Measurements from ENCODE around the gene INTS14.

The INTS14 gene

DNA sequence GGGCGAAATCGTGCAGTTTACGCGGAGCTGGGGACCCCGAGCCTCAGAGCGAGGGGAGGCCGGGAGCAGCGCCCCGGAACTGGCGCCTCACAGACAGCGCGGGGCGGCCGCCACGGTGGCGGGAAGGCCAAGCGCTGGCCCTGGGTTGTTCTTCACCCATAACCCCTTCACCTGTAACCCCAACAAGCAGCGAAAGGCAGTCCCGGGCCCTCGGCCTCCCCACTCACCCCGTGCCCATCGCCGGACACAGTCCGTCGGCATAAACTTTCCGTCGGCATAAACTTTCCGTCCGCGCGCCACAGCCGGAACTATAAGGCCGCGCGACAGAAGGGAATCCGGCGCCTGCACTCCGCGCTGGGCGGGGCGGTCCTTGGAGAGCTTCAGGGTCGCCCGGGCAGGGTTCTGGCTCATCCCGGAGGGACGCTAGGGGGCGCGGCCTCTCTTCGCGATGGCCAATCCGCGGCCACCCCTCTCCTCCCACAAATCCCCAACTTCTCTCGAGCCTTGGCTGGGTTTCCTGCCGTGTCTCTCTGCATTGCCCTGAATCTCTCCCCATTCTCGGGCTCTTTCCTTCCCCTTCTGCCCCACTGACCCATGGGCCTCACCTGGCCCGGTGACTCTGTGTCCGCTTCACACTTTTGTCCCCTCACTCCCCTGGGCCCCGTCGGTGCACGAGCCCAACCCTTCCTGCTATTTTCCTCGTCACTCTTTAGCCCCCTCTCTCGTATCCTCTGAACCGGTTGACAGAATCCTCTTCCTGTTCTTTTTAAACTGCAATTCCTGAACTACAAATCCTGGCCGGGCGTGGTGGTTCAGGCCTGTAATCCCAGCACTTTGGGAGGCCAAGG, at the start of gene INTS14:
Gene INTS14, minus strand, starts transcription at position 261 of the 848 bp plus-strand sequence. CDS start 3,751 bp downstream, outside the sequence.
- DNase-seq, result peak; percentile 98

DNA sequence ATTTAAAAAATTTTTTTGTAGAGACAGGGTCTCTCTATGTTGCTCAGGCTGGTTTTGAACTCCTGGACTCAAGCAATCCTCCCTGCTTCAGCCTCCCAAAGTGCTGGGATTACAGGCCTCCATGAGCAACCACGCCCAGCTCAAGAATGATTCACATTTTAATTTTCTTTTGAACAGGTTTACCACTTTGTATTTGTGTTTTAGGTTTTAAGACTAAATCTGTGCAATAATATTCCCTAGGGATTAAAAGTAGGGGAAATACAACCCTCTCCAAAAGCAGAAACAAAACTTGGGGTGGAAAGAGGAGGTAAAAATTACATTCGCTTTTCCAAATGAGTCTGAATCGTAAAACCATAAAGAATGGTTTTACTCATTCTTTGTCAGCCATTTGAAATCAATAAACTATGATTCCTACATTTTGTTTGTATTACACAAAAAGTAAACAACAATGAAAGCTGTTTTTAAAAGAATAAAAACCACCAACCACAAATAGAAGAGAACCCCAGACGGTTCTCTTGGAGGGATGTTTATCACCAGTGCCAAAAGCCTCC, 48.6 kb upstream of the INTS14 start:
- no peak for DNase-seq

GRCh38 chr15:65655457-65655856, 44.5 kb upstream of the INTS14 start:
- DNase-seq, result no peak

DNA sequence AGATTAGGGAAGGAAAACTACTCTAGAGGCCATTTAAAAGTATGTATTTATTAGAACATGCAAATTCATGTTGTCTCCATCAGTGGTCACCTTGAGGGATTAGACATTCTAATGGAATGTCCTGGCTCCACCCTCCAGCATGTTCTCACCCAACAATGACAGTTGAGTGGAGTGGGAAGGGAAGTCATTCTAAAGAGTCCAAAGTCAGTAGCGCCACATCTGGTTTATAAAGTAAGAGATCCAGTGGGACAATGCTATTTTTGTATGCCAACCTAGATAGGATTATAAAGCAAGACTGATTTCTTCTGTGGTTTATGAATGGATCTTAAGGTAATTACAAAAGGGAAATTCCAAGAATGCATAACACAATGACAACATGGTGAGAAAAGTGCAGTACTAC, 44.1 kb upstream of the INTS14 start:
- no peak for DNase-seq

- no peak for DNase-seq
Observed at GRCh38 chr15:65653801-65654521, 43.0 kb upstream of the INTS14 start.

DNA sequence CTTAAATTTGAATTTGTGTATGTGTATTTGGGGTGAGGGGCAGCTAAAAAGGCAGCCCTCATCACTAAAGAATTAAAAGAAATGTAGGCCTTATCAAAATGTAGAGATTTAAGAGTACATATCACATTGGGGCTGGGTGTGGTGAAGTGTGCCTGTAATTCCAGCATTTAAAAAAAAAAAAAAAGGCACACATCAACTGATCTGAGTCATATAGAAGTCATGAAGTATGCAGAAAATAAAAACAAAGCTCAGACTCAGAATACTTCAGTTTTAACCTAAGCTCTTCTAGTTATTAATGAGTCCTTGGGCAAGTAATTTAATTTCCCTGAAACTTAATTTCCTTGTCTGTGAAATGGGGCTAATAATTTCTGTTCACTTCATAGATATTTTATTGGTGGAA, 42.4 kb upstream of the INTS14 start:
- no peak for DNase-seq

DNA sequence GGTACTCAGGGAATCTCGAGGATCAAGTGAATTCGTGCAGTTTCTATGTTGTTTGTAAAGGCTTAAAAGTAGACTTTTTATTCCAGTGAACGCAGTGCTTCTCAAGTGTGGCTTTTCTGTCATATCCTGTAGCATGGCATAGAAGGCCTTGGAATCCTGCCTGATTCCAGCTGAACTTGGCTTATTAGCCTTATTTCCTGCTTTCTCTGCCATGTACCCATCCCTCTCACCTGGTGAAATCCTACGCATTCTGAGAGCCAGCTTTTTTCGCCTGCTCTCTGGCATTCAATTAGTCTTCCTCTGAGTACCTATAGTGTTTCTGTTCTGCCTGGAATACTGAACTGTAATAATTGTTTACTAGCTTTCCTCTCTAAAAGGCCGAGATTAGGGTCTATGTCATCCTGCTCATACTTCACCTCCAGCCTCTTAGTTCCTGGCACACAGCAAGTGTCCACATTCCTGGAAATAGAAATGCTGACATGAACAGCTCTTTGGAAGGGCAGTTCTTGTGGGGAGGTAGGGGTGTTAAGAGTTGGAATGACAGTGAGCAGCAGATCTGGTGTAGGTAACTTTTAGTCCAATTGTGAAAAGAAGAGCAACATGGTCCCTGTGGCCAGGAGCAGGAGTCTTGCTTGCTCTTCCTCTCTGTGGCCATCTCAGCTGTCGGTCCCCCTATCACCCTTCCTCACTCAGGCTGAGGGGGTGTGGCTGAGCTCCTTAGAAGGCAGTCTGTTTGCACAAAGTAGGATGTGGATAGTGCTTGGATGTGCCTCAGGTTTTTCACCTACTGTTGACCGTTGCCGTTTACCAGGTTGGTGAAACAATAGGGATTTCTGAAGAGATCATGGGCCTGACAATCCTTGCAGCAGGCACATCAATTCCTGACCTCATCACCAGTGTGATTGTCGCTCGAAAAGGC, 41.2 kb upstream of the INTS14 start:
- DNase-seq, result no peak

GRCh38 chr15:65651042-65651322, 40.1 kb upstream of the INTS14 start:
- DNase-seq, result no peak

DNA sequence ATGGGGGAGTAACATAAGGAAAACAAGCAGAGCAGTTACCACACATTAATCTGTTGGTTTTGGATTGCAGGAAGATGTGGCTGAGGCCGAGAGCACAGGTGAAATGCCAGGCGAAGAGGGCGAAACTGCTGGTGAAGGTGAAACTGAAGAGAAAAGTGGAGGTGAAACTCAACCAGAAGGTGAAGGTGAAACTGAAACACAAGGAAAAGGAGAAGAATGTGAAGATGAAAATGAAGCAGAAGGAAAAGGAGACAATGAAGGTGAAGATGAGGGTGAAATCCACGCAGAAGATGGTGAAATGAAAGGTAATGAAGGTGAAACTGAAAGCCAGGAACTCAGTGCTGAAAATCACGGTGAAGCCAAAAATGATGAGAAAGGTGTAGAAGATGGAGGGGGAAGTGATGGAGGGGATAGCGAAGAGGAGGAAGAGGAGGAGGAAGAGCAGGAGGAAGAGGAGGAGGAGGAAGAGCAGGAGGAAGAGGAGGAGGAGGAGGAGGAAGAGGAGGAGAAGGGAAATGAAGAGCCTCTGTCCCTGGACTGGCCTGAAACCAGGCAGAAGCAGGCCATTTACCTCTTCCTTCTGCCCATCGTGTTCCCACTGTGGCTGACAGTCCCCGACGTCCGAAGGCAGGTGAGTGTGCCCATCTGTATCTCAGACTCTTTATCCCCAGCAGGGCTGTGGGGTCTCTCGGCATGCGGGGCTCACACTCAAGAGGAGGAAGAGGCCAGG, 39.5 kb upstream of the INTS14 start:
- no peak for DNase-seq

DNA sequence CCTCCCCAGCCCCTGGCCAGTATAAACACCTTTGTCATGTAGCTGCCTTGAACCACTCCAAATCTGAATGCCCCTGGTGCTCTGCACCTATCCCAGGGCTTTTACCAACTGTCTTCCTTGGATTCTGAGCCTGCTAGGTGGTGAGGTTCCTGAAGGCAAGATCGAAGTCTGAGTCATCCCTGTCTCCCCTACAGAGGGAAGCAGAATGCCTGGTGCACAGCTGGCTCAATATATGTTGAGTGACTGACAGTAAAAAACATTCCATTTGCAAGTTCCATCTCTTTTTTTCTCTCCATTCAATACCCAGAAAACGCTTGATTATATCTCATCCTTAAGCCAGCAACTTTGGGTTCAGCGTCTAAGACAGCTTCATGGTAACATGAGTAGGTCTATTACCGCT, 35.6 kb upstream of the INTS14 start:
- DNase-seq, result no peak

- DNase-seq, result no peak
Observed at GRCh38 chr15:65645392-65645791, 34.5 kb upstream of the INTS14 start.

- no peak for DNase-seq
Observed at GRCh38 chr15:65644282-65644681, 33.4 kb upstream of the INTS14 start.

DNA sequence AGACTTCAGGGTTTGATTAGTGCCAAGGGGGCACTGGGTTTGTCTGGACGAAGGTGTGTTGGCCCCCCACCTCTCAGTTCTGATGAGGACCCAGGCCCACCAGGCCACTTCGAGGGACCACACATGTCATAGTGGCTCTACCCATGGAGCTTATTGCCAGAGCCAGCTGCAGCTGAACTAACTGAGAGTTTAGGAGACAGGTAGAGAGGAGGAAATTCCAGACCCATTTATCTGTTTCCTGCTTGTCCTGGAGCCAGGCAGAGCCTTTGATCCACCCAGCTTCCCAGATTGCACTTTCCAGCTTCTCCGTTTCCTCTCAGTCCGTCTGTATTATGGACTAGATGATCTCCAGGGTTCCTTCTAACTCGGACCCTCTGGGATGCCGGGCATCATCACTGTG, 31.7 kb upstream of the INTS14 start:
- DNase-seq, result no peak

DNA sequence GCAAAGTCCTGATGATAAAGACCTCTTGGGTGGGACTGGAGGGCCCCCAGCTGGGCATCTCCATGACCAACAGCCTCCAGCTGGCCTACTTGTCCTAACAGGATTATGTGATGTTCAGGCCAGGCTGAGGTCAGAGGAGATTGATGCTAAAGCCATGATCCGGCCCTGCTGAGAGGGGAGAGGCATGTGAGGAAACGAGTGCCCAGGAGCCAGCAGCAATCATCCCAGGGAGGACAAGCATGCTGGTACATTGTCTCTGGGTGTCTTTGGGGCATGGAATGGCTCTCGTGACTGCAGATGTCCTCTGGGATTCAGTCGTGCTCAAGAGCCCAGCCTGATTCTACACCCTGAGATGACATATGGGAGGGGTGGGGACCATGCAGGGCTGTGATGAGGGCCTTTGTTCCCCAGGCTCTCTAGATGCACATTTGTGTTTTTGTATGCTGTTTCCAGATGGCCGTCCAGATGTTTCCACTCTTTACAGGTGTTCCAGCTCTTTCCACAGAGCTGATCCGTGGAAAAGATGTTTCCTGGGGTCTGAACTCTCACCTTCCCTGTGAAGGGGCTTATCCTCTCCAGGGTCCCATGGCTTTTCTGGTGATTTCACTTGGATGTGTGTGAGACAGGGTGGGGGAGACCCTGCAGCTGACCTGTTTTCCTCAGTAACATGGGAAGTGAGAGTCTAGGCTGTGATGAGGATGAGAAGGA, 31.0 kb upstream of the INTS14 start:
- DNase-seq, result peak; percentile 15

GRCh38 chr15:65639509-65639908, 28.6 kb upstream of the INTS14 start:
- DNase-seq, result no peak

DNA sequence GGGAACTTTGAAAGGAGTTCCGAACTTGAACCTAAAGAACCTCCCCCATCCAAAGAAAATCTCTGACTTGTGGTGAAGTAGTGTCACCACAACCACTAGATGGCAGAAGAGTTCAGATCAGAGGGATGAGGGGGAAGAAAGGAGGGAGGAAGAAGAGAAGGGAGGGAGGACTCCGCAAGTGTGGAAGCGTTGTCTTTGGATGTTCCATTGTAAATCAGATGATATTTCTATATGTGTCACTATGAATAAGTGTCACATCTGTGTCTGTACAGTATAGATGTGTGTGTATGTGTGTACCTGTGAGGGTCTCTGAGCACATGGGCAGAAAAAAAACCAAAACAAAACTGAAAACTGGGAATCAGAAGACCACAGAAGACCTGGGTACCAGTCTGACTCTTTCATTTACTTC, 27.8 kb upstream of the INTS14 start:
- peak; percentile 89 for DNase-seq

DNA sequence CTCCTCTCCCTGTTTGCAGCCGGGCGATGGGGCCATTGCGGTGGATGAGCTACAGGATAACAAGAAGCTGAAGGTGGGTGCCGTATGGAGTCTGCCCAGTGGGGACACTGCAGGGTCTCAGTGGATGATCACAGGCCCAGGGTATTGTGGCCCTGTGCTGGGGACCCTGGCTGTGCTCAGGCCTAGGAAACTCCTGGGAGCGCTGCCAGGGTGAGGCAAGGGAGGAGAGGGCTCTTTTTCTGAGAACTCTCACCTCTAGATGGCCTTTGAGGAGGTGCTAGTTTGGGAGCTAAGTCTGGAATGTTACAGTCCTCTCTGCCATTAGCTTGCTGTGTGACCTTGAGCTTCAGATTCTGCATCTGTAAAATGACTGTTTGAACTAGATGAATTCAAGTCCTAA, 27.2 kb upstream of the INTS14 start:
- no peak for DNase-seq

DNA sequence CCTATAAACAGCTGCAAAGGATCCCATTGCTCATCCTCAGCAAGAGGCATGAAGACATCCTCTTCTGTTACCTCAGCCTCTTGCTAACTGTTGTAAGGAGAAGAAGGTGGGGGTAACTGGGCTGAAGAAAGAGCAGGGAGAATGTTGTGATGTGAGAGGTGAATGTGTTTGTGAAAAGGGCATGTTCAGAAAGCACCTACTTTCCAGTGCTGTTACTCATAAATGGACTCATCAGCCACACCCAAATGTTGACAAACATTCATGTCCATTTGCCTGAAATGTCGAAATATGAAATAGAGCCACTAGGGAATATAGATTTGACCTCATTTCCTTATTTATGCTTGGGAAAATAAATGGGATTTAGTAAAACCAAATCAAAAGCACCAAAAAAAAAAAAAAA, 23.4 kb upstream of the INTS14 start:
- DNase-seq, result no peak

DNA sequence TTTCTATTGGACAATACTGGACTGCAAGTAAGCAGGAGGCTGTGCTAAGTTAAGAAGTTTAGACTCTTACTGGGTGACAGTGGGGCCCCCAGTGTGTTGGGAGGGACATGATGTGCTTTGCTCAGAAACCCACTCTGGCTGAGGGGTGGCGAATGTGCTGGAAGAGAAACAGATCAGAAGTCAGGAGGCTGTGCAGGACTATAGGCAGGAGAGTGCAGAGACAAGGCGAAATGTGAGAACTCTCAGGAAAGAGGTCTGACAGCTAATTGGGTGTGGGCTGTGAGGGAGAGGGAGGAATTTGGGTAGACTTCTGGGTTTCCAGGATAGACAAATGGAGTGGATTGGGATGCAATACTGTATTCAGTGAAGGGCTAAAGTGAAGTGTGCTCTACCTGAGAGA, 22.8 kb upstream of the INTS14 start:
- DNase-seq, result no peak

DNA sequence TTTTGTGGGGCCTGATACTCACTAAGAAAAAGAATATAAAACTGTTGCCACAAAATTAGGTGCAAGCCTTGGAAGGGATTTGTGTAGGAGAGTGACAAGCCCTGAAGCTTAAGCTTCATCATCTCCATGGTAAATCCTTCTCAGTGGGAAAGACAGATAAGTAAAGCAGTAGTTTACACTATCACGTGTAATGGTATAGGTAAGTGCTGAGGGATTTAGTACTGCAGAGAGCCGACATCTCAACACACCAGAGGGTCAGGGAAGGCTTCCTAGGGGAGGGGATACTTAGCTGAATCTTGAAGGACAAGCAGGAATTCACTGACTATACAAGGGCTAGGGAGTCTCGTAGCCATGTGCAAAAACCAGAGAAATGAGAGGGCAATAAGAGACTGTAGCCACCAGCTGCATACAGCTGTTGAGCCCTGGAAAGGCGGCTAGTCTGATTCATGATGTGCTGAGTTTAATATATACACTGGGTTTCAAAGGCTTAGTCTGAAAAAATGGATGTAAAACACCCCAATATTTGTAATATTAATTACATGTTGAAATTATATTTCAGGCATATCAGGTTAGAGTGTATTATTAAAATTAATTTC, 21.9 kb upstream of the INTS14 start:
- no peak for DNase-seq

GRCh38 chr15:65631503-65631902, 20.6 kb upstream of the INTS14 start:
- DNase-seq, result no peak
